ENCODE data around the gene PSME3IP1.

Gene PSME3IP1

GRCh38 chr16:57185945-57186871 lies at the start of gene PSME3IP1, which contains the start of gene RSPRY1:
TSS of gene PSME3IP1 (minus strand) at chr16:57186039. CDS start at chr16:57173854, 12,185 bp downstream.
TSS of gene RSPRY1 (plus strand) at chr16:57186329. CDS start at chr16:57204659, 18,330 bp downstream.
- peak within 1 kb of the TSS; percentile 87 for H3K27ac ChIP-seq
- no peak for TF ChIP-seq CTCF (IDR thresholded peaks at IDR 0.05)

GRCh38 chr16:57235128-57236021 lies 49.5 kb upstream of the PSME3IP1 start:
- no peak for TF ChIP-seq ZFX (IDR thresholded peaks at IDR 0.05; ENCODE audit: borderline replicate concordance)
- no peak overlapping the region for H3K27ac ChIP-seq

- no peak overlapping the region for H3K27ac ChIP-seq
- TF ChIP-seq ZFX (IDR thresholded peaks at IDR 0.05; ENCODE audit: borderline replicate concordance) (no peak), CTCF (IDR thresholded peaks at IDR 0.05) (no peak)
Observed at GRCh38 chr16:57234707-57235092, 48.9 kb upstream of the PSME3IP1 start.

GRCh38 chr16:57233944-57234706 lies 48.3 kb upstream of the PSME3IP1 start:
- H3K27ac ChIP-seq = no peak overlapping the region
- no peak for TF ChIP-seq ZFX (IDR thresholded peaks at IDR 0.05; ENCODE audit: borderline replicate concordance)
- no peak for TF ChIP-seq CTCF (IDR thresholded peaks at IDR 0.05)

GRCh38 chr16:57231821-57232350 lies 46.0 kb upstream of the PSME3IP1 start:
- H3K27ac ChIP-seq = no peak overlapping the region
- TF ChIP-seq CTCF (IDR thresholded peaks at IDR 0.05) (no peak), ZFX (IDR thresholded peaks at IDR 0.05; ENCODE audit: borderline replicate concordance) (no peak)

GRCh38 chr16:57229079-57229478 lies 43.2 kb upstream of the PSME3IP1 start:
- TF ChIP-seq CTCF (IDR thresholded peaks at IDR 0.05) (no peak), ZFX (IDR thresholded peaks at IDR 0.05; ENCODE audit: borderline replicate concordance) (no peak)
- no peak overlapping the region for H3K27ac ChIP-seq
